ENCODE data around the gene FAM107B. TPM values are rescaled to one million over a fixed set of nuclear protein-coding genes. Genes with fewer than 3 reads are reported as not detected.

FAM107B gene
- total RNA-seq, 1 experiment from 2014 or later = 41.6 TPM

GRCh38 chr10:14674376-14675050 is 100.2 kb downstream of the FAM107B start:
- DNase-seq (ENCODE audit: low read depth, low spot score) (no peak), ATAC-seq (no peak)
- CTCF ChIA-PET = no interaction called here
- Histone ChIP-seq H3K27ac (ENCODE audit: low read depth, low read length) (no peak overlapping the region), H4K20me1 (ENCODE audit: insufficient read depth) (no peaks in the 10 kb centered on the region), H3K4me3 (replicated peaks in 1 of 2; ENCODE audit: low read depth in 1 of 2, low read length in 2 of 2) (no peak overlapping the region), H3K9me2 (ENCODE audit: insufficient read depth) (no peaks in the 10 kb centered on the region), H3K9ac (ENCODE audit: low read length) (no peak overlapping the region), H3K9me3 (ENCODE audit: control insufficient read depth in 1 of 2, insufficient read depth in 1 of 2, low read depth in 1 of 2, low read length in 2 of 2) (no peaks in the 10 kb centered on the region), H3K36me3 (ENCODE audit: control insufficient read depth in 1 of 2, insufficient read depth in 2 of 2, low read length in 2 of 2) (no peaks in the 10 kb centered on the region), H3K4me1 (ENCODE audit: control insufficient read depth in 1 of 2, insufficient read depth in 2 of 2, low read length in 2 of 2) (0 out of 4 replicates have a peak, but pooled peaks cover 0 to 5% of the 10 kb centered on the region in 2 experiments), H3K4me2 (ENCODE audit: low read length) (no peak overlapping the region), H3K27me3 (ENCODE audit: insufficient read depth, low read length) (no peaks in the 10 kb centered on the region; the same call in 1 of the 2 replicates), H3K79me2 (ENCODE audit: insufficient read depth, low read length) (no peaks in the 10 kb centered on the region), H2AFZ (ENCODE audit: low read depth, low read length, poor library complexity, severe bottlenecking) (no peak overlapping the region)
- intact Hi-C loops (cut with micrococcal nuclease) = no loop called here
- RAD21 ChIA-PET (ENCODE audit: low non-redundant PET in 1 of 2, low total read pairs in 2 of 2, uncharacterized antibody in 2 of 2, unreplicated experiment in 2 of 2) = no interaction called here
- no peak for TF ChIP-seq ZFX (IDR thresholded peaks at IDR 0.05)
- TF ChIP-seq EGR1 (IDR thresholded peaks at IDR 0.05; ENCODE audit: low read depth) = no peak
- no peak for TF ChIP-seq POLR2A (IDR thresholded peaks at IDR 0.05; ENCODE audit: borderline replicate concordance, extremely low read depth, insufficient read depth, insufficient read length)
- TF ChIP-seq YY1 (IDR thresholded peaks at IDR 0.05; ENCODE audit: extremely low read depth, insufficient replicate concordance, low read depth, low read length) = no peak
- no peak for TF ChIP-seq ZNF274 (IDR thresholded peaks at IDR 0.05; ENCODE audit: low read depth, low read length)
- no peak for TF ChIP-seq EZH2phosphoT487 (IDR thresholded peaks at IDR 0.05; ENCODE audit: borderline replicate concordance)
- no peak for TF ChIP-seq FOSL1 (IDR thresholded peaks at IDR 0.05; ENCODE audit: low read depth)
- no peak for TF ChIP-seq RAD21 (IDR thresholded peaks at IDR 0.05; ENCODE audit: low read depth)
- TF ChIP-seq SRF (IDR thresholded peaks at IDR 0.05; ENCODE audit: low read depth) = no peak
- TF ChIP-seq POLR2AphosphoS5 (IDR thresholded peaks at IDR 0.05; ENCODE audit: low read depth, low read length) = no peak
- no peak for TF ChIP-seq CEBPB (IDR thresholded peaks at IDR 0.05; ENCODE audit: low read depth)
- TF ChIP-seq CBX3 (IDR thresholded peaks at IDR 0.05; ENCODE audit: low read depth) = no peak
- POLR2A ChIA-PET = no interaction called here
- no TSS peak for BruUV-seq (replicated peaks)
